Uterus (tissue), 4 donors: ENCODE measurements around the gene FHIP1B. TPM values are rescaled to one million over a fixed set of nuclear protein-coding genes. Genes with fewer than 3 reads are reported as not detected.

Experiments
- DNase-seq, 2 donors: peaks; one replicate each; pipeline ENCODE4 v3.0.0-alpha.2; 2019 to 2020
- H3K27ac ChIP-seq, 2 donors: fragments of 200-600 bp; sonication (generic); 1 replicate in 1 of 2; 2 replicates in 1 of 2; pipeline ENCODE4 v1.5.1; 2016 to 2018
- H3K27me3 ChIP-seq, 2 donors: fragments of 200-600 bp; sonication (generic); one replicate each; pipeline ENCODE4 v1.5.1; 2018 to 2019; ENCODE audit warnings: control low read depth in 1 of 2
- H3K36me3 ChIP-seq, 2 donors: fragments of 200-600 bp; sonication (generic); one replicate each; pipeline ENCODE4 v1.5.1; 2019; ENCODE audit warnings: control low read depth in 1 of 2
- H3K4me1 ChIP-seq, 2 donors: fragments of 200-600 bp; sonication (generic); one replicate each; pipeline ENCODE4 v1.5.1; 2018 to 2019; ENCODE audit warnings: control low read depth in 1 of 2
- H3K4me3 ChIP-seq, 2 donors: fragments of 200-600 bp; sonication (generic); 1 replicate in 1 of 2; 2 replicates in 1 of 2; pipeline ENCODE4 v1.5.1; 2018 to 2019; ENCODE audit warnings: mild to moderate bottlenecking in 1 of 2
- H3K9me3 ChIP-seq, 2 donors: fragments of 200-600 bp; sonication (generic); one replicate each; pipeline ENCODE4 v1.5.1; 2019; ENCODE audit warnings: control low read depth in 1 of 2
- POLR2A ChIP-seq, 2 donors: fragments of 450-650 bp; IDR thresholded peaks; one replicate each; pipeline ENCODE4 v1.6.1; 2016; ENCODE audit warnings: antibody characterized with exemption in 2 of 2, mild to moderate bottlenecking in 1 of 2, moderate library complexity in 1 of 2
- intact Hi-C: fragments of 100-400 bp; cut with DNase I; formaldehyde crosslinking; loops from one replicate; pipeline ENCODE4 v1.15.1; 2023; ENCODE audit warnings: low total_unique reads
- total RNA-seq, 4 donors: library from RNA; depleted of rRNA in 3 of 4; stranded (reverse); fragments of >200 nt in 3 of 4; gene quantifications; one replicate each; pipeline versions ENCODE4 v1.1.0 to v1.2.4, GENCODE V29; 2014 to 2023
- TF ChIP-seq, protein P1 (sequence below), 4 experiments: fragments of 200-600 bp in 2 of 4; fragments of 450-650 bp in 2 of 4; sonication (generic) in 2 of 4; IDR thresholded peaks; one replicate each; pipeline ENCODE4 v1.5.1; 2016 to 2019; ENCODE audit warnings: antibody characterized with exemption in 4 of 4, mild to moderate bottlenecking in 2 of 4, moderate library complexity in 1 of 4
- donor health status: DM: yes; HTN: yes; CAD: no.

The FHIP1B gene
- total RNA-seq, 4 donors from 2014 or later: 15.4 to 39.8 (median 30.7) TPM

DNA sequence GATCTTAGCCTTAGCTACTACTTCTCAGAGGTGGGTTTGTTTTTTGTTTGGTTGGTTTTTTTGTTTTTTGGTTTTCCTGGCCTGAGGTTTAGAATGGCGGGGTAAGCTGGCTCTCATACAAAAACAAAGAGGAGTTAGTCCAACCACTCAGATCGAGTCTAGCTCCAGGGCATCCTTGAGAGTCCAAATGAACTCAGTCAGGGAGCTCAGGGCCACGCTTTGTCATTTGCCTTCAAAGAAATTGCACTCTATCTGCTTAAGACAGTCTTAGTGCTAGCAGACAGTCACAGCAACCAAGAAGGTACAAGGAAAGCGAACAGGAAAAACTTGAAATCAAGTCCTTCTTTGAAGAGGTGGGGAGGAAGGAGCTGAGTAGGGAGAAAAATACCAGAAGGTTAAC, 17.9 kb downstream of the FHIP1B start:
- no peaks in the 10 kb centered on the region for H3K36me3 ChIP-seq
- no peak for DNase-seq
- no peak for TF ChIP-seq POLR2A (IDR thresholded peaks at IDR 0.05)
- TF ChIP-seq, protein P1, sequence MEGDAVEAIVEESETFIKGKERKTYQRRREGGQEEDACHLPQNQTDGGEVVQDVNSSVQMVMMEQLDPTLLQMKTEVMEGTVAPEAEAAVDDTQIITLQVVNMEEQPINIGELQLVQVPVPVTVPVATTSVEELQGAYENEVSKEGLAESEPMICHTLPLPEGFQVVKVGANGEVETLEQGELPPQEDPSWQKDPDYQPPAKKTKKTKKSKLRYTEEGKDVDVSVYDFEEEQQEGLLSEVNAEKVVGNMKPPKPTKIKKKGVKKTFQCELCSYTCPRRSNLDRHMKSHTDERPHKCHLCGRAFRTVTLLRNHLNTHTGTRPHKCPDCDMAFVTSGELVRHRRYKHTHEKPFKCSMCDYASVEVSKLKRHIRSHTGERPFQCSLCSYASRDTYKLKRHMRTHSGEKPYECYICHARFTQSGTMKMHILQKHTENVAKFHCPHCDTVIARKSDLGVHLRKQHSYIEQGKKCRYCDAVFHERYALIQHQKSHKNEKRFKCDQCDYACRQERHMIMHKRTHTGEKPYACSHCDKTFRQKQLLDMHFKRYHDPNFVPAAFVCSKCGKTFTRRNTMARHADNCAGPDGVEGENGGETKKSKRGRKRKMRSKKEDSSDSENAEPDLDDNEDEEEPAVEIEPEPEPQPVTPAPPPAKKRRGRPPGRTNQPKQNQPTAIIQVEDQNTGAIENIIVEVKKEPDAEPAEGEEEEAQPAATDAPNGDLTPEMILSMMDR (IDR thresholded peaks at IDR 0.05): no peak
- no peak overlapping the region for H3K4me3 ChIP-seq
- H3K27me3 ChIP-seq: no peaks in the 10 kb centered on the region
- H3K9me3 ChIP-seq: no peaks in the 10 kb centered on the region
- H3K27ac ChIP-seq: no peak overlapping the region
- H3K4me1 ChIP-seq: no peaks in the 10 kb centered on the region
- intact Hi-C loops: no loop called here

- no peaks in the 10 kb centered on the region for H3K36me3 ChIP-seq
- no peak overlapping the region for H3K27ac ChIP-seq
- H3K27me3 ChIP-seq: no peaks in the 10 kb centered on the region
- no peaks in the 10 kb centered on the region for H3K9me3 ChIP-seq
- no peak for TF ChIP-seq POLR2A (IDR thresholded peaks at IDR 0.05)
- TF ChIP-seq, protein P1 (IDR thresholded peaks at IDR 0.05): no peak
- DNase-seq: no peak
- no peaks in the 10 kb centered on the region for H3K4me1 ChIP-seq
- intact Hi-C loops: no loop called here
- no peak overlapping the region for H3K4me3 ChIP-seq
Observed at GRCh38 chr11:6214530-6214929, 19.9 kb downstream of the FHIP1B start.

GRCh38 chr11:6210274-6210955, 24.0 kb downstream of the FHIP1B start:
- H3K9me3 ChIP-seq: no peaks in the 10 kb centered on the region
- H3K4me3 ChIP-seq: no peak overlapping the region
- DNase-seq: no peak
- no peaks in the 10 kb centered on the region for H3K36me3 ChIP-seq
- H3K27ac ChIP-seq: no peak overlapping the region
- intact Hi-C loops: no loop called here
- TF ChIP-seq, protein P1 (IDR thresholded peaks at IDR 0.05): no peak
- TF ChIP-seq POLR2A (IDR thresholded peaks at IDR 0.05): no peak
- H3K27me3 ChIP-seq: no peaks in the 10 kb centered on the region
- H3K4me1 ChIP-seq: no peaks in the 10 kb centered on the region

DNA sequence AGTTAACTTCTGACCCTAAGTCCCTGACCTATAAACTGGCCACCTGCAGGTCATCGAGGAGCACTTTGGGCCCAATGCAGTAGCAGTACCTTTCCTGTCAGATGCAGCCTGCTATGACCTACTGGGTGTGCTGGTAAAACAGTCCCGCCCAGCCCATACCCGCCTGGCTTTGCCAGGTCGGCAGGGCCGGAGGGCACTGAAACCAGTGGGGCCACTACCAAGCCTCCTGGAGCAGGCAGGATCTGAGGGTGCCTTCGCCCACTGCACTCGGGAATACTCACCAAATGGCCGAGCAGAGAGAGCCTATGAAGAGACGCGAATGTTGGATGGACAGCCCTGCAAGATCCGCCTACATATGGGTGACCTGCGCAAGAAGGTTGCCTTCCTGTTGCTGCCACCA, 24.6 kb downstream of the FHIP1B start:
- no peak for TF ChIP-seq POLR2A (IDR thresholded peaks at IDR 0.05)
- TF ChIP-seq, protein P1 (IDR thresholded peaks at IDR 0.05): no peak
- Histone ChIP-seq H3K27ac (no peak overlapping the region), H3K9me3 (no peaks in the 10 kb centered on the region), H3K4me1 (no peaks in the 10 kb centered on the region), H3K27me3 (no peaks in the 10 kb centered on the region), H3K4me3 (no peak overlapping the region), H3K36me3 (no peaks in the 10 kb centered on the region)
- intact Hi-C loops: no loop called here
- DNase-seq: no peak

DNA sequence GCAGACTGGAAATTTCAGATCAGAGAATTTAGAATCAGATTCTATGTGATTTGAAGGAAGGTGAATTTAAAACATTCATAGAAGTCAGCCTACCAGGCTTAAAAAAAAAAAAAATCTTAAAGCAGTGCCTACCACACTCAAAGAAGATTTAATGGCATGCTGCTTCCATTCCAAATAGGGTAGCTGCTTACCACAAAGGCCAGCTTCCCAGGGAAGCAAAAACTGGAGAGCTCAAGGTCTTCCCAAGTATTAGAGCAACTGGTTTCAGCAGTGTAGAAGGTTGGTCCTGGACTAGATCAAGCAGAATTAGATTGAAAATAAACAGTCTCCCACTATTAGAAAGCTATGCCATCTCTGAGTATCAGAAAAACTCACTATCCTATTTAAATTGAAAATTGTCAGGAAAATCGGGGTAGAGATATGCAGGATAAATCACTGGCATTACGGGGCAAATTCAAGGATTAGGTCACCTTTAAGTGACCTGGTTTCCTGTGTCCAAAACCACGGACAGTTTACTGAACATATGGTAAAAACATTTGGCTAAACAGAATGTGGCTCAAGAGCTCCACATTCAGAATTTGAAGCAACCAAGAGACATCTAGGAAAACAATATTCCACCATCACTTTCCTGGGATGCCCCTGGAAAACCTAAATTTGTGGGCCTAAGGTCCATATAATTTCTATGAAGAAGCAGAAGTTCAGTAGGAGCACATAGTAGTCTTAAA, 27.8 kb downstream of the FHIP1B start:
- Histone ChIP-seq H3K27me3 (no peaks in the 10 kb centered on the region), H3K9me3 (no peaks in the 10 kb centered on the region), H3K4me3 (no peak overlapping the region), H3K27ac (no peak overlapping the region), H3K36me3 (no peaks in the 10 kb centered on the region), H3K4me1 (no peaks in the 10 kb centered on the region)
- TF ChIP-seq, protein P1 (IDR thresholded peaks at IDR 0.05): no peak
- no peak for TF ChIP-seq POLR2A (IDR thresholded peaks at IDR 0.05)
- intact Hi-C loops: no loop called here
- no peak for DNase-seq
